Left colon (tissue), 2 donors: ENCODE measurements around the gene C8A. TPM values are rescaled to one million over a fixed set of nuclear protein-coding genes. Genes with fewer than 3 reads are reported as not detected.

ENCODE experiments used
- ATAC-seq: fragments of 200-7000 bp; cut with Tn5 transposase; one replicate; pipeline ENCODE4 v1.9.1; 2020; ENCODE audit warnings: mild to moderate bottlenecking, moderate library complexity
- DNase-seq, 2 donors: peaks; one replicate each; pipeline ENCODE4 v3.0.0-alpha.2; 2020
- intact Hi-C, 2 donors: fragments of 100-400 bp; cut with DNase I in 1 of 2; cut with micrococcal nuclease in 1 of 2; formaldehyde crosslinking; loops; one replicate each; pipeline versions ENCODE4 v1.11.2 to v1.14.0; 2022; cut with DNase I, micrococcal nuclease
- total RNA-seq, 2 donors: library from RNA; stranded (reverse); fragmentation: NEBNext Ultra II Directional; extraction: Animal tissue kit (Norgen Biotek cat#: 25700); gene quantifications; one replicate each; pipeline ENCODE4 v1.2.1, GENCODE V29; 2021
- donor health status: DM: no; HTN: no; CAD: no.
- donor health status: DM: yes; HTN: yes; CAD: no.

Gene C8A
- total RNA-seq, 2 donors from 2014 or later: not detected

DNA sequence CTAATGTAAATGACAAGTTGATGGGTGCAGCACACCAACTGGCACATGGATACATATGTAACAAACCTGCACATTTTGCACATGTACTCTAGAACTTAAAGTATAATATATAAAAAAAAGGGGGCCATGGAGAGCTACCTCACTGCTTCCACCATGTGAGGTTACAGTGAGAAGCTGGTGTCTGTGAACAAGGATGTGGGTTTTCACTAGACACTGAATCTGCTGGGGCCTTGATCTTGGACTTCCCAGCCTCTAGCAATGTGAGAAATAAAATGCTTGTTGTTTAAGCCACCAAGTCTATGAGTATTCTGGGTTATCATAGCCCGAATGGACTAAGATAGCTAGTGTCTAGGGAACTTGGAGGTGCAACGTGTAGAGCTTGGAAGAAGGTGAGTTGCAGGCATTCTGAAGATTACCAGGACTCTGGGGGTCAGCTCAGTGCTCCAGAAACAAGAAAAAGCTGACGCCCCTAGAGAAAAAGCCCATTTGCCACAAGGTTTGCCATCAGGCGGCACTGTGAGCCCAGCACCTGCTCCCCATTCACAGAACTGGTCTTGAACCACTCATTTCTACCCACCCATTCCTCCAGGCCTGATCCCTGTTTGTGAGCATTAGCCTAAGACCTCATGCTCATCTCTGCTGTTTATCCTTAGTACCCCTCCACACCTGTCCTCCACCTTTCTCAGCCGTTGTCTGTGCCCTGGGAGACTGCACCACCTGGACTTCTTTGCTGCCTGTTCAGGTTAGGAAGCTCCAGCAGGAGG, 20.3 kb upstream of the C8A start:
- ATAC-seq (no peak), DNase-seq (no peak)
- intact Hi-C loops: loop anchor here (5.0 to 10.0 kb wide), 2 partner anchors 1328 to 1330 kb away; no protein-coding TSS in a partner anchor

DNA sequence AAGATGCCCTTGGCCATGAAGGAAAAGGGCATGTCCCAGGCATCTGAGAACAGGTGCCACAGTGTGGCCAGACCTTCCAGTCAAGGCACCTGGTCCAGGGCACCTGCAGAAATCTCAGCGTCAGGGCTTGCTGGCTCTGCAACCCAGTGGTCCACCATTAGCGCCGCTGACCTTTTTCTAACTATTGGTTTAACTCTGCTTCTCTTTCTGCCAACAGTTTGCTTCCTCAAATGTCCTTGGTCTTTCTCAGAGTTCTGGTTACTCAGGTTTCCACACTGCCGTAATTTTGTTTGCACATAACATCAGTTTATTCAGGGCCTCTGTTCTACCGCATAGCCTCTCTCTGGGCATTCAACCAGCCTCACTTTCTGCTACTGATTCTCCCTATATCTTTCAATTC, 18.9 kb upstream of the C8A start:
- DNase-seq: no peak
- intact Hi-C loops: loop anchor here in 1 of 2 donors (10.0 kb wide), 1 partner anchor 1329 kb away; no protein-coding TSS in a partner anchor
- ATAC-seq: no peak

DNA sequence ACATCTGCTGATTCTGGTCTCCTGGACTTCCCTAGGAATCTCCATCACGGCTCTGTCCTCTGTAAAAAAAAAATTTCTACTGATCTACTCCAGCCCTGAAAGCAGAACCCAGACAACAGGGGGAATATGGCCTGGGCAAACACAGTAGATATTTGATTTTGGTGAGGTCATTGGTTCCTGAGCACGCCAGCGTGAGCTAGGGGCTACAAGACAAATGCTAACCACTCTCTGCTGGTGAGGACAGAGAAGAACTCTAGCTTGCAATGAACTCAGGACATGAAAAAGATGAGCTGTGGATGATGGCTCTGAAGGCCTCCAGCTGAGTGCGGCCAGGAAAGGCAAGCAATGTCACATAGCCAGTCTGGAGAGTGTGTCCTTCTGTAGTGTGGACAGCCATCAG, 18.2 kb upstream of the C8A start:
- ATAC-seq (no peak), DNase-seq (no peak)
- intact Hi-C loops: loop anchor here in 1 of 2 donors (10.0 kb wide), 1 partner anchor 1328 kb away; no protein-coding TSS in a partner anchor

DNA sequence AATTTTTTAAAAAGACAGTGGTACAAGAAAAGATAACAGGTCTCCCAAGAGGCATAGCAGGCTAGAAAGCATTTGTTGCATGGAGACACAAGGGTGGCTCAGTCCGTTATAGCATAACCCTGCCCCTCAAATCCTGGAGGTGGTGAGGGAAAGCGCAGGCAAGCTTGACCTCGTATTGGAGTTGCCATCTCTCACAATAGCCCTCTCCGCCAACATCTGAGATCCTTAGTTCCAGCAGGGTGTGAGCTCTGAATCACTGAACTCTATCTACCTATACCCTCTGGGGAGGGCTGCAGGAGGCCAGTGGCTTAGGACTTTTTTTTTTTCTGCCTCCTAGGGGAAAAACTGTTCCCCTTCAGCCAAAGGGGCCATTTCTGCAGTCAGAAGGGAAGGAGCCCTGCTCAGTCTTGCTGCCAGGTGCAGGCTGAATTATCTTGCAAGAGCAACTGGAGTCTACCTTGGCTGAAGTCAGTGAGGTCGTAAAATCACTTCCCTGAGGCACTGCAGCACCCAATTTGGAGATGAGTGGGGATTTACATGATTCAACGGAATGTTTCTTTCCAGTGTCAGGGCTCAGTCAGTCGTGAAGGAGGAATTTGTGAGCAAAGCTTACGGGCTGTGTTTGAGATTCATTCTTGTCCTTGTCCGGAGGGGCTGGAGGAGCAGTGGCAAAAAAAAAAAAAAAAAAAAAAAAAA, 17.2 kb upstream of the C8A start:
- intact Hi-C loops: loop anchor here in 1 of 2 donors (10.0 kb wide), 1 partner anchor 1327 kb away; no protein-coding TSS in a partner anchor
- DNase-seq (no peak), ATAC-seq (no peak)

DNA sequence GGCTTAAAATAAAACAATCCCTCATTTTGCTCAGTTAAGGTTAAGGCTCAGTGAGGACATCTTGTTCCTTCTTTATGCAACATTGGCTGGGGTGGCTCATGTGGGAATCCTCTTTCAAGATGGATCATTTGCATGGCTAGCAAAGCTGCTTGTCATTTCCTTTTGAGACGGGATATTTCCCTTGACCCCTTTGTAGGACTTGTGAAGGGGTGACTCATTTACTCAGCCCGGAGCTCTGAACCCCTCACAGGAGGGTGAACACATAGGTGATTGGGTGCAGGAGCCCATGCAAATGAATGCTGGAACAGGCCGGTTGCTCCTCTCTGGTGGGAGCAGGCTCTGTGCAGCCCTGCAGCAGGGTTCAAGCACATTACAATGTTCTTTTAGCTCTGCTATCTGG, 15.8 kb upstream of the C8A start:
- no peak for DNase-seq
- ATAC-seq: no peak
- intact Hi-C loops: loop anchor here in 1 of 2 donors (10.0 kb wide), 1 partner anchor 1326 kb away; no protein-coding TSS in a partner anchor

DNA sequence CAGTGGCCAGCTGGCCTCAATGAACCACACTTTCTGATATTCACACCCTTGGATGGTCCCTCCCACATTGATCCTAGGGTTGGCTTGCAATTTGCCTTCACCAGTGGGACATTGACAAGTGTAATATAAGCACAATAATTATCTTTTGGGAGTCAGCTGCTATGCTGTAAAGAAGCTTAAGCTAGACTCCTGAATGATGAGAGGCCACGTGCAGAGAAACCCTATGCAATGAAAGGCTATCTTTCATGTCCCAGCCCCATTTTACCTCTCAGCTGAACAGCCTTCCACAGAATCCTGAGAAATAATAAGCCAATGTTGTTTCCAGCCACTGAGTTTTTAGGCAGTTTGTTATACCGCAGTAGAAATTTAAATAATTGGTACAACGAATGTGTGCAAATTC, 11.1 kb upstream of the C8A start:
- ATAC-seq (no peak), DNase-seq (no peak)
- intact Hi-C loops: no loop called here

DNA sequence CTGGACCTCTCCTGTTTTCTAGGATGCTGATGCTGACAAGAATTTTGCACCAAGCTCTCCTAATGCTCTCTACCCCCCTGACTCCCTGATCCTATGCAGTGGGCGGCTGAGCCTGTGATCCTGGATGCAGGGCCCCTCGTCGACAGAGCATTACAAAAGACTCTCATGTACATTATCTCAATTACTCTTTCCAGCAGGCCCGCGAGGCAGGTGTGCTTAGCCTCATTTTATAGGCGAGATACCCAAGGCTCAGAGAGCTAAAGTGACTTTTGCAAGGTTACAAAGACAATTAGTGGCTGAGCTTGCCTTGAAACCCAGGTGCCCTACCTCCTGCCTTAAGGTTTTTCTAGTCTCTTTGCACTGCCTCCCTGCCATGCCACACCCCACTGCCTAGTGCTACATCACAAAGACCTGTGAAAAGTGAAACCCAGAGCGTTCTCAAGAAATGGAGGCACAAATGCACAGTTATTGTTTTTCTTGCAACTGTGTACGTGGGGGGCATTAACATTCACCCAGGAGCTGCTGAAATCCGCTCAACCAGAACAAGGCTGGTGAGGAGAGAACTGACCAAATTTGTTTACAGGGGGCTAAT, 10.0 kb upstream of the C8A start:
- no peak for ATAC-seq
- DNase-seq: no peak
- intact Hi-C loops: no loop called here

DNA sequence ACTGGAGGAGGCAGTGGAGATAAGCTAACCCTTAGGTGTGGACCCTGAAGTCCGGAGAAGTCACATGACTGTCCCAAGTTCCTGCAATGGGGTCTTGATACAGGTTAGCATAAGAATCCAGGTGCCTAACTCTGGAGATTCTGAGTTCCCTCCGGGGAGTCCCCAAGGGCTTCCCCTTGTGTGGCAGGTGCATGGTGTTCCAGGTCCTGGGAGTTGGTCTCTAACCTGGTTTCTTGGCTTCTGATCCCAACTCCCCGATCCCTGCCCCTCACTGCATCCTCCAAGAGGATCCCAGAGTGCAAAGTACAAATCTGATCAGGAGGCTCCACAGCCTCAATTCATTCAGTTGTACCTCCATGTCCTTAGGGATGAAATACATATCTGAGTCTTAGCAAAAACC, 9.3 kb upstream of the C8A start:
- DNase-seq: no peak
- intact Hi-C loops: no loop called here
- ATAC-seq: no peak

DNA sequence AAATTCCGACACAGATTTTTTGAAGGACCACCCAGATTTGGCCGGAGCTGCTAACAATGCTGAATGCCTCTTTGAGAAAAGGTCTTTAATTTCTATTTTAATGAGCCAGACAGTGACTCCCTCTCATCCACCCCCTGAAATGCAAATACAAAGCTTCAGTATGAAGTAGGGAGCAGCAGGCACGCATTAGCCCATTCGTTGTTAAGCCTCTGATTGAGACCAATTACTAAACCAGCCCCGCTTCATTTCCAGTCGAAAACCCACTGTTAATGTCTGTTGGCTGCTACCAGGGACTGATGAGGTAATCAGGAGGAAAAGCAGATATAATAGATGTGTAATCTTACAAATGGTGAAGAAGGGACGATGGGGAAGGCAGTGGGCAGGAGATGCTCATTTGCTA, 4.8 kb upstream of the C8A start:
- intact Hi-C loops: no loop called here
- DNase-seq (no peak), ATAC-seq (no peak)

DNA sequence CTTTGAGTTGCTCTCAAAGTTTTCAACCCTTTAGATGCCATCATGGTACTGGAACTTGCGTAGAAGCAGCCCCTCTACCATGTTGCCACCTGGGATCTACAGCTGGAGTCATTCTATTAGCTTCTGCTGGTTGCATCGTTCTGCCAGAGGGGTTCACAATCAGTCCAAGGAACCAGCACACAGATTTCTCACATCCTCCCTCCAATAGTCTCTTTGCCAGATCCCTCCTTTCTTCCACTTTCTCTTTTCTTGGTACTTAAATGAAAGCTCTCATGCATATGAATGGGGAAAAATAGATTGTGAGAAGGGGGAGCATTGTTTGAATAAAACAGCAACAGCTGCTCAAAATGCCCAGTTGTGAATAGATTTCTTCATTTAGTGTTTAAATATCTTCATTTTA, 4.2 kb upstream of the C8A start:
- ATAC-seq (no peak), DNase-seq (no peak)
- intact Hi-C loops: no loop called here

DNA sequence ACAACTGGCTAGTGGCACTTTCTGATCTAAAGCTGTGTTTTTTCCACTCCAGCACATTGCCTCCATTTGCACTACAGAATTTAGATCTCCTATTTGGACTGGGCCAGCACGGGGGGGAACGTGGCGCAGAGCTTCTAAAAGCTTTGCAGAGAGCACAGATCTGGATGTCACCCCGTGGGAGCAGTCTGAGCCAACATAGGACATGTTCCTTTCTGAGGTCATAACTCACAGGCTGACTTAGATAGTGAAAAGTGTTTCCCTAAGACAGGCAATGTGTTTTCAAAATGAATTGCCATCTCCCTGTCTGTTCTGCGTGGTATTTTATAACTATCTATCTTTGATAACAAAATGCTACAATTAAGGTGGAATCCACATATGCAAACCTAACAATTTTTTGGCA, 3.7 kb upstream of the C8A start:
- intact Hi-C loops: no loop called here
- ATAC-seq (no peak), DNase-seq (no peak)

DNA sequence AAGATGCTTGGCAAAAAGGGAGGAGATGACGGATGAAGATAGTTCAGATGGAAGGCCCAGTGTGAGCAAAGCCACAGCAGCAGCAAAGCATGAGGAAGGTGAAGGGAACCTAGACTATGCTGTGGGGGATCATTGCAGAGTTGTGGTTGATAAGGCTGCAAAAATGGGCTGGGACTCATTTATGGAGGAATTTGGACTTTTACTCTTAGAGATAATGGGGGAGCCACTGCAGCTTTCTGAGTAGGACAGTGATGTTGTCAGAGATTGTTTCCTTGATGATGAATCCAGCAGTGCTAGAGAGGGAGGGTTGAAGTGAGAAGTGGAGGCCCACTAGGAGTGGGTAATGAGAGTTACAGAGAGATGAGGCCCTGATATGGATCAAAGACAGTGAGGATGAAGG, 2.1 kb upstream of the C8A start:
- DNase-seq (no peak), ATAC-seq (no peak)
- intact Hi-C loops: no loop called here

DNA sequence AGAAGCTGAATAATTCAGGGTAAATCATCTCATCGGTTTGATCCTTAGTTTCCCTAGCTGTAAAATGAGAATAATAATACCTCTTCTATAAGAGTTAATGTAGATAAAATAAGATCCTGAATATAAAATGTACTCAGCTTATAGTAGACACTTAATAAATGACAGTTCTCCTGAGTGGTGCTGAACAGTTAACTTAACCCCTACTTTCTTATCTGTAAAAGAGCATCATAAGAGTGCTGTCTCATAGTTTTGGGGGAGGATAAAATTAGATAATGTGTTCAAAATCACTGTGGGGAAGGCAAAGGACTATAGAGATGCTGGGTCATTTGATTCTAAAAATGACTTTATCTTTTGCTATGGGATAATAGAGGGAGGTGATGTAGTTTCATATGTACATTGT, 593 bp downstream of the C8A start:
- no peak for ATAC-seq
- DNase-seq: no peak
- intact Hi-C loops: no loop called here

DNA sequence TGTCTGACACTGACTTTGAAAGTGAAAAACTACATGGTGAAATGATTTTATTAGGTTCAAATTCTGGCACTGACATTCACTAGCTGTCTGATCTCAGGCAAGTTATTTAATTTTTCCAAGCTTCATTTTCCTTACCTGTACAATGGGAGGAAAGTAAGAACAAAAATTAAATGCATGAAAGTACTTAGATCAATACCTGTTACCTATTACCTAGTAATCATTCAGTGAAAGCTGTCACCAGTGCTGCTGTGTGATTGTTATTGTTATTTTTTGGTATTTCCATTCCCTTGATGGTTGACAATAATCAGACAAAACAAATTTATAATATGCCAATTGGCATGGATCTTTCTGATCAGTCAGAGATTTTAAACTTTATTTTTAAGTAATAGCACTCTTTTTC, 1.6 kb downstream of the C8A start:
- no peak for ATAC-seq
- intact Hi-C loops: no loop called here

DNA sequence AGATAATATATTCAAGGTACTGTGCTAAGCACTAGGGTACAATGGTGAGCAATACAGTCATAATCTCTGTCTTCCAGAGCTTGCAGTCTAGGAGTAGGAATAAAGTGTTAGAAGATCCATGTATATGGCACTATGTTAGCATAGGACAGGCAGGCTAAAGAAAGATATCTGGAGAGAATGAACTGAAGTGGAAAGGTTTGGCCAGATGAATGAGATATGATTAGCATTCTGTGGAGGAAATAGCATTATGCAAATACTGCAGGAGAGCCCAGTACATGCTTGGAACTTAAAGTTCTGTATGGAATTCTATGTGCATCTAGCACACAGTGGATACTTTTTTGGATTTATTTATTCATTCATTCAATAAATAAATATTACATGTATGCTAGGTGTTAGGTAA, 4.7 kb downstream of the C8A start:
- DNase-seq (no peak), ATAC-seq (no peak)
- intact Hi-C loops: no loop called here

More for the DNA sequence above, 1.6 kb downstream of the C8A start:
- DNase-seq: no peak

DNA sequence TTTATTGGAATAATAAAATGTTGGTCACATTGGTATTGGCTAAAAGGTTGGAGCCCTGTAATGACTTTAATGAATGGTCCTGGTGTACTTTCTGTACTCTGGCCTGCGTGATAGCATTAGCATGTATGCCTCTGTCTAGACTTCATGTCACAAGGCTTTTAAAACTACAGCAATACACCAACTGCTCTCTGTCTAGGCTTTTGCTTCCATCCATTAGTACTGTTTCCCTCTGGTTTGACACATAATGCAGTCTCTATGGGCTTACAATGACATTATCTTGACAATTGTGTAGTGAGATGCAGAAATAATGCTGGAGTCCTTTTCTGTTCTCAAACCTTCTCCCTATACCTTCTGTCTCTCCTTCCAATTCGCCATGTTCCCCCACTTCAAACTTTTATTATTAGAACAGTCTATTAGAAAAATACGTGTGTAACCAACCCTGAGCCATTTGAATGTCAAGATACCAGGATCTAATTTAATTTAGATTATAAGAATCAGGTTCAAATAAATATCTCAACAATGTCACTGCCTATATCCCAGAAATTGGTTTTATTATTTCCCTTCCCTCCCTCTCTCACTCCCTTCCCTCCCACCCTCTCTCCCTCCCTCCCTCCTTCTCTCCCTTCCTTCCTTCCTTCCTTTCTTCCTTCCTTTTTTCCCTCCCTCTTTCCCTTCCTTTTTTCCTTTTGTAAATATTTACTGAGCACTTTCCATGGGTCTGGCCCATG, 8.8 kb downstream of the C8A start:
- DNase-seq: no peak
- no peak for ATAC-seq
- intact Hi-C loops: no loop called here

DNA sequence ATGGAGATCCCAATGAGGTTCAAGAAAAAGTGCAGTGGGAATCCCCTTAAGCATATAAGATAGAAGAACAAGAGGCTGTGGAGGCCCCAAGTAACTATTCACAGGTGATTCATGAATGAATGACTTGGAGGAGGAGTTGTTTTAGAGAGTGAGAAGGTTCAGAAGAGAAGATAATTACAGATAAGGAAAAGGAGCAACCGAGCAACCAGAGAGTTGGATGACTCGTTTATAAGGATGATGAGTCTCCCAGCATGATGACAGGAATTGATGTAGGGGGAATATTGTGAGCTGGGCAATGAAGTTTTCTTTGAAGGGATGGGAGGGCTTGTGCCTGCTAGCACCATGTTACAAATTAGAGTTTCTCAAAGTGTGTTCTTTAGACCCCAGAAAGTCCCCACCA, 9.8 kb downstream of the C8A start:
- ATAC-seq (no peak), DNase-seq (no peak)
- intact Hi-C loops: no loop called here

DNA sequence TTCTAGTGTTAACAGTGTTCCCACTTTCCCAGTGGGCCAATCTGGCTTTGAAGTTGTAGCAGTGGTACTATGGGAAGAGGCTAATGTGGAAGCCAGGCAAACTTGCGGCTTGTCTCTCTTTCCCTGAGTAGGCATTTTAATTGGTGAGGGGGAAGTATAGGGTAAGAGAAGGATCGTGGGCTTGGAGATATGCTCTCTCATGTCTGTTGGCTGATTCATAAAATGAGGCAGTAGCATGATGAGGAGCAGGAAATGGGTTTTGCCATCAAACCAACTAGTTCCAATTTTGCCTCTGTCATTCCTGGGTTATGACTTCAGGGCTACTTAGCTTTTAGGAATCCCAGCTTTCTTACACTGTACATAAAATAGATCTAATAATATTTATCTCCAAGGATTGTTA, 12.1 kb downstream of the C8A start:
- intact Hi-C loops: no loop called here
- no peak for DNase-seq
- ATAC-seq: no peak

DNA sequence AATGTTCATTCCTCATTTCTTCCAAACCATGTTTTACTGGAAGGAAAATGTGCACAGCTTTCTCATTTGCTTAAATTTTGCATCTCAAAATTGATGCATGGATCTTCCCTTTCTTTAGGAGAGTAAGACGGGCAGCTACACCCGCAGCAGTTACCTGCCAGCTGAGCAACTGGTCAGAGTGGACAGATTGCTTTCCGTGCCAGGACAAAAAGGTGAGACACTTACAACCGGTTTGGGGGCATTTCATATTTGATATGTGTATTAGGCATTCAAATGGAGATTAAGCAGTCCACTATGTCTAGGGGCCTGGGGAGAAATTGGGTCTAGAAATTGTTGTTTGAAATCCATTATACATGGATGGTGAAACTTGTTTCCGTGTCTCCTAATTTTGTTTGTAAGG, 12.9 kb downstream of the C8A start:
- ATAC-seq (no peak), DNase-seq (no peak)
- intact Hi-C loops: no loop called here
